Measurements from ENCODE around the gene C8G. TPM values are rescaled to one million over a fixed set of nuclear protein-coding genes. Genes with fewer than 3 reads are reported as not detected.

Gene C8G
- total and polyA plus RNA-seq, 9 of the 15 experiments (the other 6 are each of a cell fraction or from before 2014, with no cell fraction given) = 0.35 to 5.9 (median 2.7) TPM; not detected in 2

GRCh38 chr9:136941231-136942111, 3.6 kb upstream of the C8G start (continued):
- TF ChIP-seq POLR3G (IDR thresholded peaks at IDR 0.05; ENCODE audit: extremely low read depth, insufficient read length, insufficient replicate concordance) (no peak), RFX7 (CRISPR knock-in tag; IDR thresholded peaks at IDR 0.05) (no peak), NCOA4 (IDR thresholded peaks at IDR 0.05; ENCODE audit: partially characterized antibody) (no peak), RBFOX2 (IDR thresholded peaks at IDR 0.05; ENCODE audit: low read depth, low read length) (peak; percentile 16), RBM22 (IDR thresholded peaks at IDR 0.05; ENCODE audit: low read depth, low read length, poor library complexity, severe bottlenecking) (peak; percentile 71), FOXP1 (CRISPR knock-in tag; IDR thresholded peaks at IDR 0.05) (no peak), EHMT2 (IDR thresholded peaks at IDR 0.05) (no peak), SMARCA5 (IDR thresholded peaks at IDR 0.05) (no peak), CREB3 (tag; conservative IDR thresholded peaks at IDR 0.05; ENCODE audit: low read depth) (no peak), ZBTB33 (CRISPR knock-in tag; IDR thresholded peaks at IDR 0.05) (peak; percentile 95), ZNF282 (CRISPR knock-in tag; IDR thresholded peaks at IDR 0.05) (no peak), HBP1 (CRISPR knock-in tag; IDR thresholded peaks at IDR 0.05) (no peak), CREB5 (CRISPR knock-in tag; IDR thresholded peaks at IDR 0.05) (no peak), ARNT (IDR thresholded peaks at IDR 0.05) (no peak), ZNF146 (CRISPR knock-in tag; IDR thresholded peaks at IDR 0.05; ENCODE audit: unreplicated experiment) (no peak), POLR2G (IDR thresholded peaks at IDR 0.05; ENCODE audit: low read depth, low read length) (peak; percentile 58), FIP1L1 (IDR thresholded peaks at IDR 0.05; ENCODE audit: low read depth, low read length, poor library complexity, severe bottlenecking) (no peak), ZNF316 (IDR thresholded peaks at IDR 0.05) (no peak), ASH1L (IDR thresholded peaks at IDR 0.05; ENCODE audit: borderline replicate concordance, low read depth, partially characterized antibody) (no peak), KAT7 (CRISPR knock-in tag; IDR thresholded peaks at IDR 0.05; ENCODE audit: borderline replicate concordance) (no peak)
